NCI-H187 treated with DMSO at 0.1 percent for 48 hours (cell line): ENCODE measurements around the gene DCHS1.

Source experiments
- DNase-seq: peaks from one replicate; lab custom pipeline; 2025; lab: John Stamatoyannopoulos, UW

Gene DCHS1

GRCh38 chr11:6646918-6647679, 8.5 kb downstream of the DCHS1 start:
- no peak for DNase-seq

- DNase-seq: no peak
These were observed 9.1 kb downstream of the DCHS1 start for GRCh38 chr11:6646576-6646917.

GRCh38 chr11:6646071-6646470, 9.5 kb downstream of the DCHS1 start:
- no peak for DNase-seq

GRCh38 chr11:6642957-6643356, 12.7 kb downstream of the DCHS1 start:
- DNase-seq: no peak

- no peak for DNase-seq
These were observed 14.5 kb downstream of the DCHS1 start for GRCh38 chr11:6640985-6641701.

- DNase-seq: no peak
These were observed 15.3 kb downstream of the DCHS1 start for GRCh38 chr11:6640036-6640984.

GRCh38 chr11:6638429-6638828, 17.2 kb downstream of the DCHS1 start:
- no peak for DNase-seq

- DNase-seq: no peak
These were observed 17.7 kb downstream of the DCHS1 start for GRCh38 chr11:6637871-6638270.

GRCh38 chr11:6636480-6636879, 19.1 kb downstream of the DCHS1 start:
- DNase-seq: no peak

GRCh38 chr11:6635082-6635932, 20.3 kb downstream of the DCHS1 start:
- DNase-seq: no peak

- DNase-seq: no peak
These were observed 21.1 kb downstream of the DCHS1 start for GRCh38 chr11:6634534-6634933.

- DNase-seq: no peak
These were observed 21.9 kb downstream of the DCHS1 start for GRCh38 chr11:6633422-6634408.

- no peak for DNase-seq
These were observed 23.2 kb downstream of the DCHS1 start for GRCh38 chr11:6632116-6633073.

- DNase-seq: no peak
These were observed 24.2 kb downstream of the DCHS1 start for GRCh38 chr11:6631361-6631890.

GRCh38 chr11:6630632-6631291, 24.8 kb downstream of the DCHS1 start:
- no peak for DNase-seq

- no peak for DNase-seq
These were observed 25.5 kb downstream of the DCHS1 start for GRCh38 chr11:6629892-6630631.

GRCh38 chr11:6629573-6629891, 26.1 kb downstream of the DCHS1 start:
- no peak for DNase-seq

GRCh38 chr11:6628526-6628925, 27.1 kb downstream of the DCHS1 start:
- DNase-seq: no peak
